Suprapubic skin (tissue), 4 donors: ENCODE measurements around the gene ISLR.

Experiments
- POLR2A ChIP-seq, 2 donors: fragments of 450-650 bp; IDR thresholded peaks; one replicate each; pipeline ENCODE4 v1.6.1; 2017; ENCODE audit warnings: antibody characterized with exemption in 2 of 2, mild to moderate bottlenecking in 2 of 2, moderate library complexity in 2 of 2
- POLR2AphosphoS5 ChIP-seq, 3 donors: sonication (generic); formaldehyde crosslinking; IDR thresholded peaks; one replicate each; pipeline ENCODE4 v1.6.1; 2017; ENCODE audit warnings: antibody characterized with exemption in 3 of 3

DNA sequence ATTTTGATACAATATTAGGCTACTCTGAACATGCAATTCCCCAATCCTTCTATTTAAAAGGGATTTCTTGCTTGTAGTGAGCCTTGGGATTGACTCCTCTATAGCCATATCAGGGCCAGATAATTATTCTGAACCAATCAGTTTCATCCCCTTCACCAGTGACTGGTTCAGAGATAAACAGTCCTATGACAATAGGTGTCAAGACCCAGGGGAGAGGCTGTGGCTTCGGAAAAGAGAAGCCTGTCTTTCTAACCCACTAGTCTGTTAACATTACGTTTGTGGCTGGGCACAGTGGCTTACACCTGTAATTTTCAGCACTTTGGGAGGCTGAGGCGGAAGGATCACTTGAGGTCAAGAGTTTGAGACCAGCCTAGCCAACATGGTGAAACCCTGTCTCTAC lies 49.3 kb upstream of the ISLR start:
- no peak for TF ChIP-seq POLR2A (IDR thresholded peaks at IDR 0.05)
- TF ChIP-seq POLR2AphosphoS5 (IDR thresholded peaks at IDR 0.05) = no peak
